Fibroblast of skin of scalp (primary cell): Measurements from ENCODE around the gene LRP1B.

Experiments
- DNase-seq: peaks from one replicate; pipeline ENCODE4 v3.0.0-alpha.2; 2013

Gene LRP1B

DNA sequence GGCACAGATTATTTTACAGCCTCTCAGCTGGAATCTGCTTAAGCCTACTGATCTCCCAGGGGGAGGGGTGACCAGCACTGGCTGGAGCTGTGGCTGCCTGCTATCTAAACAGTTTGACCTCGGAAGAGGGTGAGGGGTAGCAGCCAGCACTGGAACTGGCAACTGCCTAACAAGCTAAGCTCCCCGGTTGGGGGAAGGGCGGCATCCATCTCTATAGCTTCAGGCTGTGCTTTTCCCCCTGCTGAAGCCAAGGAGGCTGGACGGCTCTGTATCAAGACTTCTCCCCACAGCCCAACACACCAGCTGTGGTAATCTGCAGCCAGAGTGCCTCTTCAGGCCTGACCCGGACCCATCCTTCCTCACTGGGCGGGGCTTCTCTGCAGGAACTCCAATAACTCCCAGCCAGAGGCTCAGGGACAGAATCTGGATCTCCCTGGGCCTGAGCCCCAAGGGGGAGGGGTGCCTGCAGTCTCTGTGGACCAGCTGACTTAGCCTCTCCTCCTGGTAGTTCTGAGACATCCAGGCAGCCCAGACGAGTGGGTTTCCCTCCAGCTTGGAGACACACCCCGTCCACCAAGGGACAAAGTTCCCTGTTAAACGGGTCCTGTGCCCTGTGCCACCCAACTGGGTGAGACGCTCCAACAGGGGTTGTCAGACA is 560.2 kb downstream of the LRP1B start:
- no peak for DNase-seq

DNA sequence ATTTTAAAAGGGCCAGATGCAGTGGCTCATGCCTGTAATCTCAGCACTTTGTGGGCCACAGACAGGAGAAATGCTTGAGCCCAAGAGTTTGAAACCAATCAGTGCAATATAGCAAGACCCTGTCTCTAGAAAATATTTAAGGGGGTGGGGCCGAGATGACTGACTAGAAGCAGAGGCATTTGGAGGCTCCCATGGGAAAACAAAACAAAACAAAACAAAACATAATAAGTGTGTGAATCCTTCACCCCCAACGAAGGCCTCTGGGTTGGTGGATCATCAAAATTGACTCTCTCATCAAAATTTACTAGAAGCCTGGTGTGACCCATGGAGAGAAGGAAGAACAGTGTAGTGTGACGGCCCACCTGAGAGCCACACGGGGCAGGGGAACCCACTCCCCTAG is 560.9 kb downstream of the LRP1B start:
- DNase-seq, result peak; percentile 63

DNA sequence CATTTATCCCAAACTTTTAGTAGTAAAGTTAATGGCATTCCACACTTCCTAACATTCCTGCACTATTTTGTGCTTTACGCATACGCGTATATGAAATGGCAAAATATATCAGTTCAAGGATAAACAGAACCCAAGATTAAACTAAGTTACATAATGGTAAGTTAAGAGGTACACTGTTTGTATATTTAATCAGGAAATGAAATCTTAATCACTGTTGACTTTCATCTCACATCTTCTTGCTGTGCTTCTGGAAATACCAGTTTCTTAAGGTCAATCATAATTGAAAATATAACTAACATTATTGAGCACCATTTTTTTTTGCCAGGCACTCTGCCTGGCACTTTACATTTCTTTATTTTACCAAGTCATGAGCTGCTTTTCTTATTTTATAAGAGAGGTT is 565.2 kb downstream of the LRP1B start:
- no peak for DNase-seq

DNA sequence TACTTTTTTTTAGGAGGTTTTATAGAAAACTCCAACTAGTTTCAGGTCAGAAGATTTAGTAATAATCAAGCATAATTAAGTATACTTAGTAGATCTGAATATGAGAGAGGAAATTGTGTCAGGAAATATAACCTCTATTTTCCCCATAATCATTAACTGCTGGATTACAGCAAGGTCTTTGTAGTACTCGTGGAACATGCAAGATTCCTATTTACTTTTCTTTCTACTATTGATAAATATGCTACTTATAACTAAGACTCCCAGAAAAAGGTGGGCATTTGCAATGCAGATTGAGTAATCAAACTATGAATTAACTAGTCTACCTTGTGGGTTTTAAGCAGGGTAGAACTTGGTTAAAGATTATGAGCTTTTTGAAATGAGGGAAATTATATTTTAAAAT is 570.1 kb downstream of the LRP1B start:
- DNase-seq, result no peak

DNA sequence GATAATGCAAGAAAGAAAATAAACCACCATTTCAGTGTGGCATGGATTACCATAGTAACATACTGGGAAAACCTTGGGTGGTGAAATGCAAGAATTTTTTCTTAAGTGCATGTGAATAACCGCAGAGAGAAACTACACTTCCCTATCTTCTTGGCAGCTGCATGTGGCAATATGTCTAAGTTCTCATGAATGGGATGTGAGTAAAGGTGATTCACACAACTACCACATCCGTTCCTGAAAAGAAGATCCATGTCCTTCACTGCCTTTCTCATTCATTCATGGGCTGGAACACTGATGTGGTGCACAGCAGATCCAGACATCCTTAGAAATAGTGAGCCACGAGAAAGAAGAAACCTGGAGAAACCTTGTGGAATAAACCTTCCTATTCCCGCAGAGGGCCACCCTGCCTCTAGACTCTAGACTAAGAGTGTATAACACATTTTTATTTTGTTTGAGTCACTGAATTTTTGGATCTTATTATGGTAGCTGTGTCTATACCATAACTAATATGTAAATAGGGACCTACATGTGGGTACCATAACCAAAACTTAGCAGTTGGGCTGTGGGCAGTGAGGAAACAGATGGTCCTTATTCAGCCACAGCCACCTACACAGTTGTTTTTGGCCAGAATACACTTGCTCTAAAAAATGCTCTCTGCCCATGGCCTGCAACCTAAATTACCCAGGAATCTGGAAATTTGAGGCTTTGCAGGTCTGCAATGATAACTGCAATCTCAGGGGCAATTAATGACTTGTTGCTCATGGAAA is 573.3 kb downstream of the LRP1B start:
- DNase-seq, result peak; percentile 53

DNA sequence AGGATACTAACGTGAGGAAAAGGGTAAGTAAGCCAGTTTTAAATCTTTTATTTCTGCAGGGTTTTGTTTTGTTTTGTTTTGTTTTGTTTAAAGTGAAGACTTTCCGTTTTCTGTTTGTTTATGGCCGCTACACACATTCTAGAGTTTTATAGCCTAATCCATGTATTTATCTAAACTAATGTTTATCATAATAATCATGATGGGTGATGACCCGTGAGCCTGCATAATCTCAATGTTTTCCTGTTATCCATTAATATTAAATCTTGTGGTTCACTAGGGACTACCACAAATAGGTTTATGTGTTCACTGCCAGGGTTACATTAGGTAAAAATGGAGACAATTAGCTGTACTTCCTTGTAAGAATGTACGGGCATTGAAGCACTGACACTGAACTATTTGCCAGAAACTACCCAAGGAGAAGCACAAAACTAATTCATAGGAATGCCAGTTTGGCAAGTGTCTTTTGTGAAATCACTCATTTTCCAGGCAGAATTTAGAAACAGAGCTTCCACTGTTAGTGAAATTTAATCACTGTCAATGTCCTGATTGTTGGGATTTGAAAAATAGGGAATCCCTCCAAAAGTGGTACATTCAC is 574.8 kb downstream of the LRP1B start:
- no peak for DNase-seq

DNA sequence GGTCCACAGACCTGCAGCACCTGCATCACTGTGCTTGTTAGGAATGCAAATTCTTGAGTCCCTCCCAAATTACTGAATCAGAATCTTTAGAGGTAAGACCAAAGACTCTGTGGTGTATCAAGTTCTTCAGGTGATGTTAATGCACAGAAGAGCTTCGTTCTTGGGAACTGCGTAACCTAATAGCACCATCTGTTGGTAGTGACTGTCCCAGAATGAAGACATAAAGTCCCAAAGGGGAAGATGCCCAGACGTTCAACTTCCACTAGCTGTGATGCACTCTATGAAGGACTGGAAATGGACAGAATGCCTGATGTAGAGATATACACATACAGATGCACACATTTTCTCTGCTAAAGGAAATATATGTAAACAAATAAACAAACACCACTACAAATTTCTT is 576.0 kb downstream of the LRP1B start:
- DNase-seq, result peak; percentile 35

DNA sequence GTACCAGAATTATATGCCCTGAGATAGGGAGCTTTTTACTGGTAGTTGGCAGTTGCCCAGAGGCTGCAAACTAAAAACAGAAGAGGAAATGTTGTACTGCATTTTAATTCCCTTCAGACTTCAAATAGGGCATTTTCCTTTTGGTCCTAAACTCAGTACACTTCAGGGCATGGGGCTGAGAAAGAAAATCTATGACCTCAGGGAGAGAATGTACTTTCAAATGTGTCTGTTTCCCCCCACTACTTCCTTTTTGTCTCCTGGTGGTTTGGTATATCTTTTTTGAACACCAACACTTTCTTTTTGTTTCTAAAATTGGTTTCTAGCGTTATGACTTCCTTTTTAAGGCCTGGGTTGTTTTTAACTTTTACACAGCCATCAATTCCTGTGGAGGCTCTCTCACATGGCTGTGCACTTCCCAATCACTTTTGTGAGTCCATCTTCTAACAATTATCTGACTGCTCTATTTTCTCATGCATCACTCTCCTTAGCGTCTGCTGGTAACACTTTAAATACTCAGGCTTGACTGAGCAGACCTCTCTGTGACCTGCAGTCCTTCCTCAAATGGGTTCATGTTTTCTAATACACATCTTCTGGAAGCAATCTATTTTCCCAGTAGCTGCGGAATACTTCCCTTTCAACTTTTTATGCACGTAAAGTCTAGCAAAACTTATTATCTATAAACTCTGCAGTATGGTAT is 596.0 kb downstream of the LRP1B start:
- no peak for DNase-seq

DNA sequence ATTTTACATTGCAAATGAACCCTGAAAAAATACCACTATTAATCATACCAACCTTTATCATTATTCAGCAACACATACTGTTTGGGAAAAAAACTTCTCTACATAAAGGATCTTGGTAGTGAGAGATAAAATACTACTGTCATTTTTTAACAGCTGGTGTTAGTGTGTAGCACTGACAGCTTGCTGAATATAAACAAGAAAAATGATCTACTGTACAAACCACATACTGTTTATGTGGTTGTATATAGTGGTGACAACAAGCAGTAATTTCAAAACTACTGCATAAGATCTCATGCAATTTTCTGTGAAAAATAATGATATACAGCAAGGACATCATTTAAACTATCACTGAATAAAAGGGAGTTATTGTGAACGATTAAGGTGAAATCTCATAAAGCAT is 601.2 kb downstream of the LRP1B start:
- DNase-seq, result no peak

DNA sequence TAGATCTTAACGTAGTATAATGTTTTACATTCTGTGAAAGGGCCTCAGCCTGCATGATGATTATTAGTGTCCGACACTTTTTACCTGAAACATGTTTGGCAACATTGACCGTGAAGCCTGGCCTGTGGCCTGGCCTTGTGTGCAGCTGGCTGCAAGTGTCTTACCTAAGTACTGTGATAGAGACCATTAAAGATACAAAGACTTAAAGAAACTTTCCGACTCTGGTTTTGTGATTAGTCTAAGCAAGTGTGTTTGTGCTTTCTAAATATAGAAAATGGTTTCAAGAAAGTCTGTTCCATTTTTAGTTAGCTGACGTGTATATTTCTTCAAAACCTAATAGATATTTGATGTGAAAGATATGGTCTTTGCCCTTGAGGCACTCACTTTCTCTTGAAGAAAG is 601.8 kb downstream of the LRP1B start:
- DNase-seq, result no peak

DNA sequence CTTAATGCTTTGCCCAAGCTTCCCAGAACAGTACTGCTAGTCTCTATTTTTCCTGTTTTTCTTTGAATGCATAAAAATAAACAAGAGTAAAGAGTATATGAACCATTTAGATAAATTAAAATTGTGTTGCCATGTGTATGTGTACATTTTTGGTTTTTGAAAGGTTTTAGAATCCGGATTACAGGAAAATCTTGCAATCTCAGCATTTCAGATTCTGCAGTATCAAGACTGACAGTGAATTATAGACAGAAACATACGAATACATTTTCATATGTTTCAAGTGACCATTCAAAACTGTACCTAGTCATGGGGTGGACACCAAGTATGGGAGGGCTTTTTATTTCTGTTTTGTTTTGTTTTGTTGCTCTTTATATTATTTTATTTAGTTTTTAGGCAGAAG is 604.1 kb downstream of the LRP1B start:
- no peak for DNase-seq

DNA sequence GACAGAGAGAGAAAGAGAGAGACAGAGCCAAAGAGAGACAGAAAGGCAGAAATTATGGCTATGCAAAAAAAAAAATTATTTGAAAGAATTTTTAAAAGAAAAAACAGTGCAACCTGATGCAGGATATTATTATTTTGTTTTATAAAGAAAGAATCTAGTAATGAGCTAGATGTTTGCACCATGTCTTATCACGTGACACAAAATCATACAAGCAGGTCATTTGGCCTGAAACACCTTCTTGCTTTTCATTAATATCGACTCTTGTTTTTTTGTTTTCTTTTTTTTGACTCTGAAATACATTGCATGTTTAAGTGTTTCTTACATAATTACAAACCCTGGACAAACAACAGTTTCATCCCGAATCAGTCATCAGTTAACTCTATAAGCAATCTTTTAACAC is 606.0 kb downstream of the LRP1B start:
- no peak for DNase-seq

DNA sequence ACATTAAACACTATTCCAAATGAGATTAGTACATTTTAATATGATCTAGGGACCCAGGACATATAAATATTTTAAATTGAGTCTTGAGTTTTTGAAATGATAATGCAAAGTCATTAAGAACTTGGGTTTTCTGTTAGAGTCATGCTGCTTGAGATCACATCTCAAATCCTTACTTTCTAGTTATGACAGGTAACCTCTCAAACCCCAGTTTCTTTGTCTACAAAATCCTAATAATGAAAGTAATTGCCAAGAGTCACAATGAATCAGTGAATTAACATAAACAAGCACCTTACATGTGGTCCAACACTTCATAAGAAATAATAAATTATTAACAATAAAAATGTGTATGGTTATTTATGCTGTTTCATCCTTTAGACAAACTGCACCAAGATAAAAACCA is 607.6 kb downstream of the LRP1B start:
- no peak for DNase-seq

DNA sequence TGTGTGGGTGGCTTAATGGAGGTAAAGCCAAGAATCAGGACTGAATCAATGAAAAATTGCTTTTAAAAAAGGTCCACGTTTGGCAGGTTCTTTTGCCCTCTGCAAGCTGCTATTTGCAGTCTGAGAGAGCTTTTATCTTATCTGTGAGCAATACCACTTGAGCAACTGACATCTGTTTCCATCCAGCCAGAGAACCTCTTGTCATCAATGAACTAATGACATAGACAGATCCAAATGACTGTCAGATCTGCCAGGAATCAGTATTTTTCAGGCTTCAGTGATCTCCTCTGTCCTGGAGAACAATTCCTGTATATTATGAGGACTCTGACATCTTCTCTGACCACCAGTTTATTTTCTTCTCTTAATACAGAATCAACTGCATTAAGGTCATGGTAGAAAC is 608.1 kb downstream of the LRP1B start:
- DNase-seq, result no peak

DNA sequence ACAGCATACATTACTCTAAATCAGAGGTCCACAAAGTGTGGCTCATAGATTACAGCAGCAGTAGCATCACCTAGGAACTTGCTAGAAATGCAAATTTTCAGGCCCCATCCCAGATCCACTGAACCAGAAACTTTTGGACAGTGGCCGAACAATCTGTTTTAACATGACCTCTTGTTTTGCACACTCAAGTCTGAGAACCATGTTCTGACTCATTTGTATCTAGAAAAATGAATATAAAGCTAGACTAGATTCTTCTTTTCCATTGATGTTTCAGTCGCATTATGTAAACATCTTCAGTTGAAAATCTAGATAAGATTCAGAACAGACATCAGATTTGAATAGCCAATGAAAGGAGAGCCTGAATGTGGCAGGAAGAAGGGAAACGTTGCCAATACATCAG is 608.8 kb downstream of the LRP1B start:
- no peak for DNase-seq

DNA sequence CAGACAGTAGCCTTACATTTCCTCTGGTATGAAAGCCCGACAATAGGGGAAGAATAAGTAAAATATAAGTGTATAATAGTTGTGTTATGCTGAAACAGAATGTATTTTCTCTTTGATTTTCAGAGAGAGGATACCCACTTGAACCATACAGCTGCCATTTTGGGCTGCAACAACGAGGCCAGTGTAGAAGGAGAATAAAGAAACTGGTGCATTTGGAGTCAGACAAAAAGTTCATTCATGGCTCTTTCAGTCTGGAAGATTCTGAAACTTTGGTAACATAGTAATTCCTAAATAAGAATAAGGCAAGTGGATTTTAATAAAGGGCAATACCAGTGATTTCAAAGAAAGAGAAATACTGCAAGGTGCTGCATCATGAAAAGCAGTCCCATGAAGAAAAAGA is 610.9 kb downstream of the LRP1B start:
- DNase-seq, result no peak

DNA sequence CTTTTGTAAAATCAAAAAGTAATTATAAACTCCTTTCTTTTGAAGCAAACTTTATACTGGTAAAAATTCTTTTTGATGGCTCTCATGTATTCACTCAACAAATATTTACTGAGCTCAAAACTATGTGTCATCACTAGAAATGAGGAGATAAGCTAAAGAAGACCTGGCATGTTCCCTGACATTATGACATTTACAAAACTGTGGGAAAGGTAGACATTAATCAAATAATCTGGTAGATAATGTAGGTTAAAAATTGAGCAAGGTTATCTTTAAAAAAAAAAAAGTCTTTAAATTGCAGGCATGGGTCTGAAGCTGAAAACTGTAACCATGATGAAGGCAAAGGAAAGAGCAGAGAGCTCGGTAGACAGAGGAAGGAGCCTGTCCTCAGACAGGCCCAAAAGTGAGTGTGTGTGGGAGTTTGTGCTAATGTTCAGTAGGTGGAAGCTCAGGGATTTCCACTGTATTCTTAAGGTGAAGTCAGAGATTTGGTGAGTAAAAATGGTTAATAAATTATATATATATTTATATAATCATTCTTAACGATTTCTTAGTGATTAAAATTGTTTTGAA is 612.9 kb downstream of the LRP1B start:
- DNase-seq, result no peak

DNA sequence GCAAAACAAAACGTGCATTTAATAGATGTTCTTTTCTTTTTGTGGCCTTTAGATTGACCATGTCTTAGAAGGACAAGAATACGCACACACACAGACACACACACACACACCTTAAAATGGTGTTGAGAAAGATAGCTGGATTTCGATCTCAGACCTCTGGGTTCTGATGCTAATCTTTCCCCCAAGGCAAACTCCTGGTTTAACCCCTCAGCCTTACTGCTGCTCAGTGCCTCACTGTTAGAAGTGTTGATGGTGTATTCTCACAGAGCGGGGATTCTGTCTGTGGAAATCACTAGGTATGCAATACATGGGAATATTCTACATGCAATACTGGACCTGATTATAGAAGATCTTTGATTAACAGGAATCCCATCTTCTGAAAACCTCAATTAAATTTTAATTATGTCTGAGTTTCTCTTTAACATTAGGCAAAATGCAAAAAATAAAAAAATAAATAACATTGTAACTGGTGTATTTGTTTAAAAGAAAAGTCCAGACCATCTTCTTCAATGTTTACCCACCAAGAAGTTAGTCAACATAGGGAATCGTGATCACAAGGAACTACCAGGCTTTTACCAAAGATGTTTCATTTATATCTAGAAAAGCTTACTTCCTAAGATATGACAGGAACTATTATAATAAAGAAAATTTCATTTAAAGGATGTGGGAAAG is 613.5 kb downstream of the LRP1B start:
- DNase-seq, result no peak

DNA sequence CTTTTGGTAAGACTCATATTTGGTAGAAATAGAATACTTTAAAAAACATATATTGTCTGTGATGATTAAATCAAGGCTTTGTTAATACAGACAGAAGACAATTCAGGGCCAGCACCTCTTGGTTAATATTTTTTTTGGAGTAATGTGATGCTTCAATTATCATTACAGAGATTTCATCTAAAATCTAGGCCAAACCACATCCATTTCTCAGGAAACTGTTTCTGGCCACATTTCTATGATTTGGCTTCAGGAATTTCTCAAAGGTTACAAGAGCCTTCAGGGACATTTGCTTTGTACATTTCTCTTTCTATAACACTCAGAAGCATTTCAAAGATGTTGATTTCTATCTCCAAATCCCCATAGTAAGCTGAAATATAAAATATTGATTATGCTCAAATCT is 614.9 kb downstream of the LRP1B start:
- no peak for DNase-seq

DNA sequence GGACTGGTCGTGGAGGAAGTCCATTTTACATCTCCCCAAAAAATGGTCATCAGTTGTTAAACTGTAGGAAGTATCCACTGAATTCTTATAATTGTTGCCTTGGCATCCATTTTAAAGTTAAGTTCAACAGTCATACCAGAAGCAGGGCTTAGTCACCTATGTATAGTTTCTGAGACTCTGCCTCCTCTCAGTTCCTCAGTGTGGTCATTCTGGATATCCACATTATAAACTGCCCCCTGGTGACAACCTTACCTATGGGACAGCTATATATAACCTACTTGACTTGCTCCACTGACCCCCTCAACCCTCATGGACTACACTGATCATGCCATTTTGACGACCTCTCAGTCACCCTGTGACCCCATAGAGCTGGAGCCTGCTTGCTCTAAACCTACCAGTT is 617.0 kb downstream of the LRP1B start:
- DNase-seq, result no peak

DNA sequence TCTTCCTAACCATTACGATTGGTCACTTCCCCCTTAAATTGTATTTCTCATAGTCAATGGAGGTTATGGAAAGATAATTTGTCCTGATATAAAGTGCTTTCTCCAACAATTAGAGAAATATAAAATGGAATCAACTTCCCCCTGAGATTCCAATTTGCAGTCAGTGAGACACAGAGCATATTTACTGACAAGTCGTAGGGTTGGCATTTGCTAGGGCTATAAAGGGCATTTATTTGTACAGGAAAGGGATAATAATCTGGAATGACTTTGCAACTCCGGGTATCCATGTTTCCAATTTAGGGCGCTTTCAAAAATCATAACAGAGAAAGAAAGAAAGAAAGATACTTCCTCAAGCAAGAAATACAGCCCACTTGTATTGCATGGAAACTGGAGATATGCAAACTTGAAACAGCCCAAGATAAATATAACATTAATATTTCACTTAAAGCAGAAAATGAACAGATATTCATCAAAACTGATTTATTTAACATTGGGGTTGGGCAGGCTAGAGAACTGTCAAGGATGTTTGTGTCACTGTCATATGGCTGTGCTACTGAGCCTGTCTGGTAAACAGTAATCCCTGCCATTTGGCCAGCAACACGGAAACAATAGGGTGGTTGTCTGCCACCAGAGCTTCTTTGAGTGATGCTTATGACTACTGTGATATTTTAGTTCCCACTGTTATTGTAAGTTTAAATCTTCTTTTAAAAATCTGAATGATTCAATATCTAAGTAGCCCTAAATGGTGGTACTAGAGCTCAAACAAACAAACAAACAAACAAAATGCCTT is 621.8 kb downstream of the LRP1B start:
- no peak for DNase-seq
